Measurements from ENCODE around the gene NUDT16L1. TPM values are rescaled to one million over a fixed set of nuclear protein-coding genes. Genes with fewer than 3 reads are reported as not detected.

NUDT16L1 gene
- total and polyA plus RNA-seq, 9 of the 15 experiments (the other 6 are each of a cell fraction or from before 2014, with no cell fraction given) = 1.4 to 37.6 (median 13.7) TPM

GRCh38 chr16:4693956-4694641, 737 bp downstream of the NUDT16L1 start:
- peaks cover 8% of the 10 kb centered on the region; the same call in 1 of the 2 replicates for H4K20me1 ChIP-seq (replicated peaks; ENCODE audit: control insufficient read depth, insufficient read depth, low read length)
- intact Hi-C loops (cut with micrococcal nuclease) (no loop called here), in situ Hi-C loops (cut with MboI) (no loop called here)
- peaks cover 47% of the 10 kb centered on the region; the same call in 2 of the 3 replicates for H3K36me3 ChIP-seq (ENCODE audit: control insufficient read depth, insufficient read depth, low read length)
- peak; percentile 55 for ATAC-seq
- ChIA-PET POLR2A (interaction anchor here (0.7 to 1.7 kb wide), 4 partner anchors 11 to 78 kb away, joined by 3 to 11 read pairs (median 4); no protein-coding TSS in a partner anchor), CTCF (ENCODE audit: low intra/inter-chr PET ratio) (interaction anchor here (0.6 kb wide), 1 partner anchor 190 kb away, joined by 3 read pairs; no protein-coding TSS in a partner anchor)
- no peaks in the 10 kb centered on the region for H3K27me3 ChIP-seq (ENCODE audit: control insufficient read depth in 2 of 2, insufficient read depth in 2 of 2, low read length in 2 of 2)
- H3K27ac ChIP-seq (ENCODE audit: extremely low read depth, low read depth, low read length) = peak overlapping the region; percentile 86
- H3K4me1 ChIP-seq (replicated peaks in 1 of 2; ENCODE audit: control insufficient read depth in 2 of 2, insufficient read depth in 2 of 2, low read length in 2 of 2) = peaks cover 0 to 76% of the 10 kb centered on the region in 2 experiments; a peak in 3 of 5 replicates
- 0% methylated on average over 34 of the region's 54 CpGs for WGBS (ENCODE audit: insufficient coverage, low coverage, missing lambda C conversion rate)
- BruUV-seq (replicated peaks) = TSS peak; percentile 70
- peak overlapping the region; percentile 97 for H3K4me3 ChIP-seq
- H3K9me1 ChIP-seq (ENCODE audit: control insufficient read depth, insufficient read depth, low read length) = peaks cover 3% of the 10 kb centered on the region
- DNase-seq (ENCODE audit: extremely low read depth in 1 of 4, low spot score in 3 of 4) = peak; percentile 55 to 86 (median 80)
- FAIRE-seq = no peak
- peak overlapping the region; percentile 93 for H2AFZ ChIP-seq (ENCODE audit: low read depth, low read length)
- H3K9ac ChIP-seq (ENCODE audit: insufficient read depth in 1 of 2, low read depth in 2 of 2, low read length in 2 of 2) = peak overlapping the region; percentile 77 to 99
- peak overlapping the region; percentile 96; the same call in 1 of the 2 replicates for H3K4me2 ChIP-seq (ENCODE audit: insufficient read depth, low read length)
- no peaks in the 10 kb centered on the region for H3K9me3 ChIP-seq (replicated peaks; ENCODE audit: control insufficient read depth, insufficient read depth, low read depth, low read length)
- H3K79me2 ChIP-seq (ENCODE audit: control insufficient read depth, insufficient read depth, low read length) = peaks cover 12% of the 10 kb centered on the region
- TF ChIP-seq SNIP1 (IDR thresholded peaks at IDR 0.05; ENCODE audit: low read depth) (no peak), HDAC6 (IDR thresholded peaks at IDR 0.05; ENCODE audit: low read depth, low read length) (no peak), GATAD2A (IDR thresholded peaks at IDR 0.05) (no peak), FOS (IDR thresholded peaks at IDR 0.05; ENCODE audit: extremely low read depth, insufficient read length) (no peak), ZNF561 (CRISPR knock-in tag; conservative IDR thresholded peaks at IDR 0.05) (no peak), CHAMP1 (IDR thresholded peaks at IDR 0.05) (no peak), NFATC3 (IDR thresholded peaks at IDR 0.05) (no peak), SIX5 (IDR thresholded peaks at IDR 0.05; ENCODE audit: borderline replicate concordance in 1 of 2, insufficient read depth in 1 of 2, low read depth in 1 of 2, low read length in 2 of 2) (no peak), ZNF212 (CRISPR knock-in tag; IDR thresholded peaks at IDR 0.05) (no peak), ZNF165 (CRISPR knock-in tag; IDR thresholded peaks at IDR 0.05; ENCODE audit: borderline replicate concordance) (no peak), HSF4 (CRISPR knock-in tag; IDR thresholded peaks at IDR 0.05; ENCODE audit: borderline replicate concordance) (no peak), ATF1 (CRISPR knock-in tag; IDR thresholded peaks at IDR 0.05) (no peak), ATF1 (tag; IDR thresholded peaks at IDR 0.05) (no peak)
- TF ChIP-seq, protein P1, sequence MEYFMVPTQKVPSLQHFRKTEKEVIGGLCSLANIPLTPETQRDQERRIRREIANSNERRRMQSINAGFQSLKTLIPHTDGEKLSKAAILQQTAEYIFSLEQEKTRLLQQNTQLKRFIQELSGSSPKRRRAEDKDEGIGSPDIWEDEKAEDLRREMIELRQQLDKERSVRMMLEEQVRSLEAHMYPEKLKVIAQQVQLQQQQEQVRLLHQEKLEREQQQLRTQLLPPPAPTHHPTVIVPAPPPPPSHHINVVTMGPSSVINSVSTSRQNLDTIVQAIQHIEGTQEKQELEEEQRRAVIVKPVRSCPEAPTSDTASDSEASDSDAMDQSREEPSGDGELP (CRISPR knock-in tag; IDR thresholded peaks at IDR 0.05; ENCODE audit: borderline replicate concordance) = peak; percentile 51; the same call in 1 of the 2 replicates
- TF ChIP-seq, protein P2, sequence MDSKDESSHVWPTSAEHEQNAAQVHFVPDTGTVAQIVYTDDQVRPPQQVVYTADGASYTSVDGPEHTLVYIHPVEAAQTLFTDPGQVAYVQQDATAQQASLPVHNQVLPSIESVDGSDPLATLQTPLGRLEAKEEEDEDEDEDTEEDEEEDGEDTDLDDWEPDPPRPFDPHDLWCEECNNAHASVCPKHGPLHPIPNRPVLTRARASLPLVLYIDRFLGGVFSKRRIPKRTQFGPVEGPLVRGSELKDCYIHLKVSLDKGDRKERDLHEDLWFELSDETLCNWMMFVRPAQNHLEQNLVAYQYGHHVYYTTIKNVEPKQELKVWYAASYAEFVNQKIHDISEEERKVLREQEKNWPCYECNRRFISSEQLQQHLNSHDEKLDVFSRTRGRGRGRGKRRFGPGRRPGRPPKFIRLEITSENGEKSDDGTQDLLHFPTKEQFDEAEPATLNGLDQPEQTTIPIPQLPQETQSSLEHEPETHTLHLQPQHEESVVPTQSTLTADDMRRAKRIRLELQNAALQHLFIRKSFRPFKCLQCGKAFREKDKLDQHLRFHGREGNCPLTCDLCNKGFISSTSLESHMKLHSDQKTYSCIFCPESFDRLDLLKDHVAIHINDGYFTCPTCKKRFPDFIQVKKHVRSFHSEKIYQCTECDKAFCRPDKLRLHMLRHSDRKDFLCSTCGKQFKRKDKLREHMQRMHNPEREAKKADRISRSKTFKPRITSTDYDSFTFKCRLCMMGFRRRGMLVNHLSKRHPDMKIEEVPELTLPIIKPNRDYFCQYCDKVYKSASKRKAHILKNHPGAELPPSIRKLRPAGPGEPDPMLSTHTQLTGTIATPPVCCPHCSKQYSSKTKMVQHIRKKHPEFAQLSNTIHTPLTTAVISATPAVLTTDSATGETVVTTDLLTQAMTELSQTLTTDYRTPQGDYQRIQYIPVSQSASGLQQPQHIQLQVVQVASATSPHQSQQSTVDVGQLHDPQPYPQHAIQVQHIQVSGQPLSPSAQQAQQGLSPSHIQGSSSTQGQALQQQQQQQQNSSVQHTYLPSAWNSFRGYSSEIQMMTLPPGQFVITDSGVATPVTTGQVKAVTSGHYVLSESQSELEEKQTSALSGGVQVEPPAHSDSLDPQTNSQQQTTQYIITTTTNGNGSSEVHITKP (IDR thresholded peaks at IDR 0.05; ENCODE audit: partially characterized antibody) = no peak
